ENCODE measurements around the gene ITCH.
"Not testable (repeated sequence)": the region's sequence is repeated elsewhere in the genome, so short reads cannot be mapped to it uniquely, and the experiment has no call there.

ITCH gene

DNA sequence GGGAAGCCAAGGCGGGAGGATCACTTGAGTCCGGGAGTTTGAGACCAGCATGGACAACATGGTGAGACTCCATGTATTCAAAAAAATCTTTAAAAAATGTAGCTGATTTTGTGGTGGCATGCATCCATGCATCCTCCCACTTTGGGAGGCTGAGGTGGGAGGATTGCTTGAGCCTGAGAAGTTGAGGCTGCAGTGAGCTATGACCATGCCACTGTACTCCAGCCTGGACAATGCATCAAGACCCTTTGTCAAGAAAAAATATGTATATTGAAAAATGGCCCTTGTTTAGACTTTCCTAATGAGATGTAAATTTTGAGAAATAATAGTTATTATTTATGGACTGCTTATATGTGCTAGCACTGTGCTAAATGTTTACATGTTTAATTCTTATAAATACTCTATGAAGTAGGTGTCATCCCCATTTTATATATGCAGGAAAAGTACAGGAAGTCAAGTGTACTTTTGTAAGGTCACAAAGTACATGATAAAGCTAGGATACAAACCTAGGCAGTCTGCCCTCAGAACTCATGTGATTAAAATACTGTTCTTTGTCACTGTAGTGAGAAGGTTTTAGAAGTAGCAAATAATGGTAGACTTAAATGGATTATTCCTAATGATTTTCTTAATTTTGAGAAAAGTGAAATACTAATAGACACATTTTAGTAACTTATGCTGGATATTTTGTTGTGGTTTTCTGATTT lies 58.8 kb downstream of the ITCH start:
- DNase-seq = no peak

DNA sequence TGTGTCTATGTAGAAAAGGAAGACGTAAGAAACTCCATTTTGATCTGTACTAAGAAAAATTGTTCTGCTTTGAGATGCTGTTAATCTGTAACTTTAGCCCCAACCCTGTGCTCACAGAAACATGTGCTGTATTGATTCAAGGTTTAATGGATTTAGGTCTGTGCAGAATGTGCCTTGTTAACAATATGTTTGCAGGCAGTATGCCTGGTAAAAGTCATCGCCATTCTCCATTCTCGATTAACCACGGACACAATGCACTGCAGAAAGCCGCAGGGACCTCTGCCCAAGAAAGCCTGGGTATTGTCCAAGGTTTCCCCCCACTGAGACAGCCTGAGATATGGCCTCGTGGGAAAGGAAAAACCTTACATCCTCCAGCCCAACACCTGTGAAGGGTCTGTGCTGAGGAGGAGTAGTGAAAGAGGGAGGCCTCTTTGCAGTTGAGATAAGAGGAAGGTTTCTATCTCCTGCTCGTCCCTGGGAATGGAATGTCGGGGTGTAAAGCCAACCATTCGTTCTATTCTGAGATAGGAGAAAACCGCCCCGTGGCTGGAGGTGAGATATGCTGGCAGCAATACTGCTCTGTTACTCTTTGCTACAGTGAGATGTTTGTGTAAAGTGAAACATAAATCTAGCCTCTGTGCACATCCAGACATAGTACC lies 62.1 kb downstream of the ITCH start:
- not testable (repeated sequence) for DNase-seq

DNA sequence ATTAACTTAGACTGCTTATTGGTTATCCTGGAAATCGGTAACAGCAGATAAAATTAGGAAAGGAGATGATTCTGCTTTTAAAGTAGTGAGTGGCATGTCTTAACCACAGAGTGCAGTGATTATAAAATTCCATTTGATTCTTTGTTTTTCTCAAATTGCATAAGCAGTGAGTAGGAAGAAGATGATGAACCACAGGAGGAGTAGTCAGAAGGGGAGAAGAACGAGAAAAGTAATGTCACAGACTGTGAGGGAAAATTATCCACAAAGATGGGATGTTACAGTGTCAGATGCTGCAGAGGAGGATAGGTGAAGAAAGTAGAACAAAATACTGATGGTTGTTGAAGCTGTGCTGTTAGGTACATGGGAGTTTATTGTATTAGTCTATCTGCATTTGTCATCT lies 63.0 kb downstream of the ITCH start:
- DNase-seq = no peak

DNA sequence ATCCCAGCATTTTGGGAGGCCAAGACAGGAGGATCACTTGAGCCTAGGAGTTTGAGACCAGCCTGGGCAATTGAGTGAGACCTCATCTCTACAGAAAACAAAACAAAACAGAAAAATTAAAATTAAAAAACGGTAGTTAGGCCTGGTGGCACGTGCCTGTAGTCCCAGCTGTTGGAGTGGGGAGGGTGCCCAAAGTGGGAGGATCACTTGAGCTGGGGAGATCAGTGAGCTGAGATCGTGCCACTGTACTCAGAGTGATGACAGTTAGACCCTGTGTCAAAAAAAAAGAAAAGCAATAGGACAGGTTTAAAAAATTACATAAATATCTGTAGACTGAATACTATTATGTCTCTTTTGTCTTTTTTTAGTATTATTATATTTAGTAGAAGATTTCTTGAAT lies 64.3 kb downstream of the ITCH start:
- DNase-seq = no peak

DNA sequence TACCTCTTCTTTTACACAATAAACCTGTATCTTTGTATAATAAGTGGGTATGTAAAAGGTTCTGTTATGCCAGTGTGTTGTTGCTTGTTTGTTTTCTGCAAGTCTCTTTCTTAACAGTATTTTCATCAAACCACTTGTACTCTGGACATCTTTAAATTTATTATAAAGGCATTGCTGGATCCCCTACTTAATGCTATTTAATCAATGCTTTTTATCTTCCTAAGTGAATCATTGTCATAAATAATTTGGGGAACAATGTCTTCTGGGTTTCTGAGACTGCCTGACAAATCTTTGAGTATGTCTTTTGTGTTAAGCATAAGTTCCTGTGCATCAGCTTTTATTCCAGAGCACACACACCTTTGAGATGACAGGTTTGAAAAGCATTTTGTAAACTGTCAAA lies 64.7 kb downstream of the ITCH start:
- DNase-seq = no peak

DNA sequence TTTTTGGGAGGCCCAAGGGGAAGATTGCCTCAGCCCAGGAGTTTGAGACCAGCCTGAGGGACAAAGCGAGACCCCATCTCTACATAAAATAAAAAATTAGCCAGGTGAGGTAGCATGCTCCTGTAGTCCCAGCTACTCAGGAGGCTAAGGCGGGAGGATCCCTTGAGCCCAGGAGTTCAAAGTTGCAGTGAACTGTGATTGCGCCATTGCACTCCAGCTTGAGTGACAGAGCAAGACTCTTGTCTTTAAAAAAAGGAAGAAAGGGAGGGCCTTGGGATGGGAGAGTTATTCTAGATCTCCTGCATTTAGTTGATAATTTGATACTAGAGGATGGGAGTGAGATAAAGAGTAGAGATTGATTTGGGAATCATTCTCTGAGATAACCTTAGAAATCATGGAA lies 68.1 kb downstream of the ITCH start:
- DNase-seq = no peak

DNA sequence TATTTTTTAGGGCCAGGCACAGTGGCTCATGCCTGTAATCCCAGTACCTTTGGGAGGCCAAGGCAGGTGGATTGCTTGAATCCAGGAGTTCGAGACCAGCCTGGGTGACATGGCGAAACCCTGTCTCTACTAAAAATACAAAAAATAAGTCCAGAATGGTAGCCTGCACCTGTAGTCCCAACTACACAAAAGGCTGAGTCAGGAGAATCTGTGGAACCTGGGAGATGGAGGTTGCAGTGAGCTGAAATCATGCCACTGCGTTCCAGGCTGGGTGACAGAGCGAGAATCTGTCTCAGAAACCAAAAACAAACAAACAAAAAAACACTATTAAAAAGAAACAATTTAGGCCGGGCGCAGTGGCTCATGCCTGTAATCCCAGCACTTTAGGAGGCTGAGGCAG lies 69.6 kb downstream of the ITCH start:
- DNase-seq = not testable (repeated sequence)

DNA sequence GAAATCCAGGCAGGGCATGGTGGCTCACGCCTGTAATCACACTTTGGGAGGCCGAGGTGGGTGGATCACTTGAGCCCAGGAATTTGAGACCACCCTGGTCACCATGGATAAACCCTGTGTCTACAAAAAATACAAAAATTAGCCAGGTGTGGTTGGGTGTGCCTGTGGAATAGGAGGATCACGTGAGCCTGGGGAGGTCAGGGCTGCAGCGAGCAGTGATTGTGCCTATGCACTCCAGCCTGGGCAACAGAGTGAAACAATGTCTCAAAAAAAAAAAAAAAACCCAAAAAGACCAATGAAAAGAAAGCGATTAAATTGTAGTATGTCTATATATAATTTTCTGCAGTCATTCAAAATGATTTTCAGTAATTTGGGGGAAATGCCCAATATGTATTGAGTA lies 70.3 kb downstream of the ITCH start:
- DNase-seq = no peak

DNA sequence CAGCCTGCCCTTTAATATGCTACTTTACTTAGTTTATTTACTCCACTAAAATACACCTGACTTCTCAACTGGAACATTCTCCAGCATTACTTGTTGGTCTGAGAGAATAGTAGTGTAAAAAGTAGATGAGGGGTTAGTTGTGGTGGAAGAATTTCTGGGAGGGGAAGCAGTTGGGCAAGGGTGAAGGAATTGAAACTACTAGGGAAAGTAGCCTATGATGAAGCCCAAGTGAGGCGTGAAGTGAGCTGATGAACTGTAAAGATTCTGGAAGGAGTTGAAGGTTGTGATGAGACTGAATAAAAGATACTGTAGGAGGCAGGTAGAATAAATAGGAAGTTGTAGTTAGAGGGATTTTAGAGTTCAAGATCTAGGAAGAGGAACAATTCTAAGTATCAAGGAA lies 72.5 kb downstream of the ITCH start:
- no peak for DNase-seq

DNA sequence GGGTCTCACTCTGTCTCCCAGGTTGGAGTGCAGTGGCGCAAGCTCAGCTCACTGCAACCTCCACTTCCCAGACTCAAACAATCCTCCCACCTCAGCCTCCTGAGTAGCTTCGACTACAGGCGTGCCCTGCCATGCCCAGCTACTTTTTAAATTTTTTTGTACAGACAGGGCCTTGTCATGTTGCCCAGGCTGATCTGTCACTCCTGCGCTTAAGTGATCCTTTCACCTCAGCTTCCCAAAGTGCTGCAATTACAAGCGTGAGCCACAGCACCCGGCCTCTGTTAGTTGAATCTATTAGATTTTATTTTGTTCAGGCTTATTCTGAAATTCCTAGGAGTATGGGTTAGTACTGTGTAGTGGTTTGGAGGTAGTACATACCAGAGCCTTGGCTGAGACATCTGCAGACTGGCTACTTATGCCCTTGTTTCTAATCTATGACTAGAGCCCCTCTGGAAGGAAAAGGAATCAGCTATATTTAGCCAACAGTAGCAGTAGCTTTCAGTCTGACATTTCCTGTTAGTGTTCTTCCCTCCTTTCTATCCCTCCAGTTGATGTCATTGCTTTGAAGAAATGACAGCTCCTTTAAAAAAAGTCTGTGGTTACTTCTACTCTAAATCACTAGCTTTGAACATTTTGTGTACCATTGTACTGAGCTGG lies 74.4 kb downstream of the ITCH start:
- no peak for DNase-seq

DNA sequence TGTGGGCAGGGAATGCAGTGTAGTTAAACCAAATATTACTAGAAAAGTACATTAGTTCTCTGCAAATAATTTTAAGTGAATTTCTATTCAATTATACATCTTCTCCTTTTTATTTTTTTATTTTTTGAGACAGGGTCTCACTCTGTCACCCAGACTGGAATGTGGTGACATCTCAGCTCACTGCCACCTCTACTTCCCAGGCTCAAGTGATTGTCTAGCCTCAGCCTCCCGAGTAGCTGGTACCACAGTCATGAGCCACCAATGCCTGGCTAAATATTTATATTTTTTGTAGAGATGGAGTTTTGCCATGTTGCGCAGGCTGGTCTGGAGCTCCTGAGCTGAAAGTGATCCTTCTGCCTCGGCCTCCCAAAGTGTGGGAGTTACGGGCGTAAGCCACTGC lies 76.1 kb downstream of the ITCH start:
- DNase-seq = no peak

DNA sequence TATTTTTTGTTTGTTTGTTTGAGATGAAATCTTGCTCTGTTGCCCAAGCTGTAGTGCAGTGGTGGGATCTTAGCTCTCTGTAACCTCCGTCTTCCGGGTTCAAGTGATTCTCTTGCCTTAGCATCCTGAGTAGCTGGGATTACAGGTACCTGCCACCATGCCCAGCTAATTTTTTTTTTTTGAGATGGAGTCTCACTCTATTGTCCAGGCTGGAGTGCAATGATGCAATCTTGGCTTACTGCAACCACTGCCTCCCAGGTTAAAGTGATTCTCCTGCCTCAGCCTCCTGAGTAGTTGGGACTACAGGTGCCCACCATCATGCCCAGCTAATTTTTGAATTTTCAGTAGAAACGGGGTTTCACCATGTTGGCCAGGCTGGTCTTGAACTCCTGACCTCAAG lies 78.3 kb downstream of the ITCH start:
- DNase-seq = not testable (repeated sequence)

DNA sequence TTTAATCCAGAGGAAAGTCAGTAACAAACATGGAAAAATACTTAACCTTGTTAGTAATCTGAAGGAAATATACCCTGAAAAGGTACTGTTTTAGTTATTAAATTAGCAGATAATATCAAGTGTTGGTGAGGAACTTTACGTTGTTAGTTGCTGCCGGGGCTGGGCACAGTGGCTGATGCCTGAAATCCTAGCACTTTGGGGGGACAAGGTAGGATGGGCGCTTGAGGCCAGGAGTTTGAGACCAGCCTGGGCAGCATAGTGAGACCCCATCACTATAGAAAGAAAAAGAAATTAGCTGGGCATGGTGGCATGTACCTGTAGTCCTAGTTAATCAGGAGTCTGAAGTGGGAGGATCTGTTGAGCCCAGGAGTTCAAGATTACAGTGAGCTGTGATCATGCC lies 80.5 kb downstream of the ITCH start:
- no peak for DNase-seq

DNA sequence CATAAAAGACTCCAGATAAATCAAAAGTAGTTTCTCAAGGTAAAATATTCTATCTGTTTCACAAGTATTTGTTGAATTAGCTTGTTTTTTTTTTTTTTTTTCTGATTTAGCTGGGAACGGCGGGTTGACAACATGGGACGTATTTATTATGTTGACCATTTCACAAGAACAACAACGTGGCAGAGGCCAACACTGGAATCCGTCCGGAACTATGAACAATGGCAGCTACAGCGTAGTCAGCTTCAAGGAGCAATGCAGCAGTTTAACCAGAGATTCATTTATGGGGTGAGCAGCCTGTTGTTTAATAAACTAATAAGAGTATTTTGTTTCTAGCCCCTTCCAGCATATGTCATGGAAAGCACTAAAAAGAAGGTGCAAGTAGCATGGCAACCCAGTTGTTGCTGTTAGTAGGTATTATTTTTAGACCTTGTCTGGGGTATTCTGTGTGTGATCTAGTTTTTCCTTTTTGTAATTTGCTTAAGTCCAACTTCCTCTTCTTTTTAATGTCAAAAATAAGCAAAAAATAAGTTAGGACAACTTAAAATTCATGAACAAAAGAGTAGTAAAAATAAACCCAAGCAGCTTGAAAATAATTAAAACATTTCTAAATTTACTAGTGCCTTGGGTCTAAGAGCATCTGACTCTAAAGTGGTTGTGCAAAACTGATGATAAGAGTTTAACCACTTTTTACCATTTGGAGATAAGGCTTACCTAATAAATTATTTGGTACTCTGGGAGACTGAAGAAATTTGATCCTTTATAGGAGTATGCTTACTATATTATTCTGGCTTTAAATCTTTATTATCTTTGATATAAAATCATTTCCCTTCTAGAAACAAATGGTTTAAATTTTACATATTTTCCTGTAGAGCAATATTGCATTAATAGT lies 82.3 kb downstream of the ITCH start:
- no peak for DNase-seq

DNA sequence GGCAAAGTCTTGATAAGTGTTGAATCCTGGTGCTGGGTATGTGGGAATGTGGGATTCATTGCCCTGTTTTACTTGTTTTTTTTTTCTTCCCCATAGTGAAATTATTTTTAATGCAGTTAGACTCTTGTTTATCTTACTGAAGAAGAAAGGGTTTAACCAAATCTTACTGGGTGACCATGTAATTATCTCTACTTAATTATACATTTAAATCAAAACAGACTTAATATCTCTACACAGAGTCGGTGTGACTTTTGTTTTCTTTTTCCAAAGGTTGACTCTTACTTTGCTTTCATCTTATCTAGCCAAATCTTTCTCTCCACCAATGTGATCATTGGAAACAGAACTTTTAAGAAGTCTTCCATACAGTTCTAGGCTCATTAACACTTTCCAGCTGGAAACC lies 85.4 kb downstream of the ITCH start:
- no peak for DNase-seq

DNA sequence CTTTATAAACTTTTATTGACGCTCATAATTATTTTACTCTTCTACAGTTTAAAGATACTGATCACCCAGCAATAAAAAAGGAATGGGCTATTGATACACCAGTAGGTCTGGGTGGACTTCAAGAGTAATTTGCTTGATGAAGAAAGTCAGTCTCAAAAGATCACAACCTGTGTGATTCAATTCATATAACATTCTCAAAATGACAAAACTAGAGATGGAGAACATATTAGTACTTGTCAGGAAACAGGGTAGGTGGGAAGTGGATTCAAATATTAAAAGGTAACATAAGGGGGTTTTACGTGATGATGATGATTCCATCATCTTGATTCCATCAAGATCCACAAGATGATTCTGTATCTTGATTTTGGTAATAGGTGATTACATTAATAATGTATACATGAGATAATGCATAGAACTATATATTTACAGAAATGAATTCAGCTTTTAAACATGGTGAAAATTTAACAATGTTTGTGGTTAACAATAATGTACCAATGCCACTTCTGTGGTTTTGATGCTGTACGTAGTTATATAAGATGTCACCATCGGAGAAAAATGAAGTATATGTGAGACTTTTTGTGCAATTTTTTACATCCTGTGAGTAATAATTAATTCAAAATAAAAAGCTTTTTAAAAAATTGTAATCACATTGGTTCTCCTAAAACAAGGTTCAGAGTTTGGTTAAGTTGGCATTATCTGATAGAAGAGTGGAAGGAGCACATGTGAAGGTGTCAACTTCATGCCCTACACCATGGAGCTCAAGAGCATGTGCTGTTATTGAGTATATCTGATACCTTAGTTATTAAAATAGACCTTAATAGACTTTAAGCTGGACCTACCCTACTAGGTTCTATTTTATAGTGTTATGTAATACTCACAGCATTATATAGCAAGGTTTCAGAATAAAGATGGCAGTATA lies 86.9 kb downstream of the ITCH start:
- no peak for DNase-seq

DNA sequence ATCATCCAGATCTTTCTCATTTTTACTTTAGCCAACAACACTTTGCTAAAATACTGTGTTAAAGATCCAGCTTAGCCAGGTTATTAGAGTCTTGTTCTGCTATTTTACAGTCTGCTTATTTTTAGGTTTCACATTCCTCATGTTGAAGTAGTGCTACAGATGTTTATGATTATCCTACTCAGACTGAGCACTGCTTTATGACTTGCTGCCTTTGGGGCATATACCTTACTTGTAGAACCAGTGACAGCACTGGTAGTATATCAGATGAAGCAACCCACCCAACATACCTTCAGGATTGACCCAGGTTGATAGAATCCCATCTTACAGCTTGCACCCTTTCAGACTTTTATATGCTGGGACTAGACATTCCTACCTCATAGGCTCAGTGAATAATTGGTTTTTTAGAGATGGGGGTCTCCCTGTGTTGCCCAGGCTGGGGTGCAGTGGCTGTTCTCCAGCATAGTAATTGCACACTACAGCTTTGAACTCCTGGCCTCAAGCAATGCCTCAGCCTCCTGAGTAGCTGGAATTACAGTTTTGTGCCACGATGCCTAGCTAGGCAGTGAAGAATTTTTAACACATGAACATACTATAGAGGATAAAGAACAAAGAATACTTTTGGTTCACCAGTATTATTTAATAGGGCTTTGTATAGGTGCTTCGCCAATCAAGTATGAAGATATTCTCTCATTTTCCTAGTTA lies 89.4 kb downstream of the ITCH start:
- DNase-seq = no peak

DNA sequence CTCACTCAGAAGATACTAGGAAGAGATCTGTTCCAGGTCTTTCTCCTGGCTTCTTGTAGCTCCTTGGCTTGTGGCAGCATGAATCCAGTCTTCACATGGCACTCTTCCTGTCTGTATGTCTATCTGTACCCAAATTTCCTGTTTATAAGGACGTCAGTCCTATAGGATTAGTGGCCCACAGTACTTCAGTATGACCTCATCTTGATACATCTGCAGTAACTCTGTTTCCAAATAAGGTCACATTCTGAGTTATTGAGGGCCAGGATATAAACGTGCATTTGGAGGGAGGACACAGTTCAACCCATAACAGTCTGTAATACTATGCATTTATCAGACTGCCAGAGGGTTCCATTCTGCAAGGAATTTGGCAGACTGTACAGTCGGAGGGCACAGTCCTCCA lies 95.6 kb downstream of the ITCH start:
- DNase-seq = no peak

DNA sequence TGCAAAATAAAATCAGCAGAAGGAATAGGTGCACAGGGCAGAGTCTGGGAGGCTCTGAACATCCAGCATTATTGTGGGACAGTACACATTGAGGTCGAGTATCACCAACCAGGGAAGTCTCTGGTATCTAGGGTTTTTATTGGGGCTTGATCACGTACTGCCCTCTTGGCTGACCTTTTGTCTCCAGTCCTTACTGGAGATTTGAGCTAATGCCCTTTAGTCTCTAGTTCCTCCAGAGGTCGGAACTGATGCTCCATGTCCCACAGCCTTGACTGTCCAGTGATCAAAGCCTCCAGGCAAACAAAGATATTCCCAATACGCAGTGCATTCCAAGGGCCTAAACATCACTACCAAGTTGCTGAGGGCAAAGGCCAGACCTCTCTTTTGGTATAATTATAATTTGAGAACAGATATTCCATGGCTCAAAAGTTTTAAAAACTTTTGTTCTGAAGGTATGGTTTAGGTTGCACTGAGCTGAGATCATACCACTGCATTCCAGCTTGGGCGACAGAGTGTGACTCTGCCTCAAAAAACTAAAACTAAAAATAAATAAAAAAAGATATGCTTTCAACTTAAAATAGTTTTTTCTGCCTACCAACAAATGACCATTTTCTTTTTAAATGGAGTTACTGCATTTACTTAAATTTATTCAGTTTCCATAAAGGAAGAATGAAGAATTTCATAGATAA lies 96.3 kb downstream of the ITCH start:
- no peak for DNase-seq

DNA sequence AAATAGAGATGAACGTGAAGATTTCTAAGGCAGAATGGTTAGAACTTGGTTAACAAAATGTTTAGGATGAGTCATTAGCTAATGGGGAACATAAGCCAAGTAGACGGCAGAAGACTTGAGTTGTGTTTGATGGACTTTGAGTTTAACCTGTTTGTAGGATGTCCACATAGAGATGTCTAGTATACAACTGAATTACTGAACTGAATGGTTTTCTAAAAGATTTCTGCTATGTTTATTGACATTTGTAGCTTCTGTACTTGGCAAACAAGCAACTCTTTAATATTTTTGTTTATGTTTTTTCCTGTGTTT lies 98.7 kb downstream of the ITCH start:
- no peak for DNase-seq

DNA sequence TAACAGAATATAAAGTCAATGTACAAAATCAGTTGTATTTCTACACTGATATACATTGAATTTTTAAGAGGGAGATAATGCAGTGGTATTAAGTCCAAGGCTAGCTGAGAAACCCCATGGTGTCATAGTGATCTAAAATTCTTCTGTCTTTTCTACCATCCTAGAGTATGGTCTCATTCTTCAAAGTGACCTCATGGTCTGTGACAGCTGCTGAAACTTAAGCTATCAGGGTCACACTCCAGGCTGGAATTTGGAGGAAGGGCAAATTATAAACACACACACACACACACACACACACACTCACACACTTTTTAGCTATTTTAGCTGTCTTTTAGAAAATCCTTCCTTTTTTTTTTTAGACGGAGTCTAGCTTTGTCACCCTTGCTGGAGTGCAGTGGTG lies 105.9 kb downstream of the ITCH start:
- DNase-seq = no peak
